ENCODE results near the gene PLCL2. TPM values are rescaled to one million over a fixed set of nuclear protein-coding genes. Genes with fewer than 3 reads are reported as not detected.

PLCL2 gene
- polyA plus RNA-seq, 2 of the 4 experiments (the other 2 are of a cell fraction), result 2.1 to 3.0 TPM

DNA sequence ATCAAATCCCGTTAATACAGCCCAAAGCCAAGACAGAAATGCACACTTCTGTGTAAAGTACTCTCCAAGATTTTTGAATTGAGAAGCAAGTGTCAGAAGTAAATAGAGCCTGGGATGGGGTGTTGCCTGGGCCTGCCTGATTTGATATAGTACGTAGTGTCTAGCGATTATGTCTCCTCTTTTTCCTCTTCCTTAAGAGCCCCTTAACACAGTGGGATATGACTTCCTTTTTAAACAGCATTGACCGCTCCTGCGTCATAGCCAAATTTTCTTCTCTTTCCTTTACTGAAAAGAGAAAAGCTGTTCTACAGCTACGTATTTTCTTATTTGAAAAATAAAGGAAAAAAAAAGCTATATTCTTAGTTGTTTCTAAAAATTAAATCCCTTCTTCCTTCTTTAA lies 97.7 kb downstream of the PLCL2 start:
- 92% methylated on average over 6 of the region's 6 CpGs for WGBS (ENCODE audit: missing lambda C conversion rate)
- ATAC-seq, result no peak
- ChIA-PET CTCF (no interaction called here), POLR2A (no interaction called here)
- no peak overlapping the region for H3K27ac ChIP-seq
- no peak for DNase-seq (ENCODE audit: low read depth in 1 of 2, low spot score in 1 of 2)
- no peak overlapping the region for H3K4me2 ChIP-seq
- H3K9me3 ChIP-seq, result no peaks in the 10 kb centered on the region
- no peak overlapping the region for H3K4me3 ChIP-seq
- no peak for FAIRE-seq
- no peaks in the 10 kb centered on the region for H3K4me1 ChIP-seq
- no peak for TF ChIP-seq CTCF (IDR thresholded peaks at IDR 0.05)
- no peak for TF ChIP-seq RCOR1 (IDR thresholded peaks at IDR 0.05; ENCODE audit: low read depth, low read length)
- TF ChIP-seq ESRRA (IDR thresholded peaks at IDR 0.05; ENCODE audit: borderline replicate concordance, low read length), result no peak
- TF ChIP-seq BHLHE40 (IDR thresholded peaks at IDR 0.05; ENCODE audit: low read depth, low read length), result no peak
- TF ChIP-seq TP53 (CRISPR knock-in tag; IDR thresholded peaks at IDR 0.05), result no peak
- TF ChIP-seq MAZ (IDR thresholded peaks at IDR 0.05; ENCODE audit: borderline replicate concordance, low read depth, low read length), result no peak
- TF ChIP-seq CHD4 (IDR thresholded peaks at IDR 0.05; ENCODE audit: borderline replicate concordance), result no peak
- no peak for TF ChIP-seq USF2 (IDR thresholded peaks at IDR 0.05)
- no peak for TF ChIP-seq HMGXB4 (CRISPR knock-in tag; IDR thresholded peaks at IDR 0.05; ENCODE audit: borderline replicate concordance)
- TF ChIP-seq HOXA7 (CRISPR knock-in tag; IDR thresholded peaks at IDR 0.05), result no peak
- TF ChIP-seq HOXB5 (CRISPR knock-in tag; IDR thresholded peaks at IDR 0.05), result no peak
- TF ChIP-seq SREBF2 (IDR thresholded peaks at IDR 0.05), result no peak
- TF ChIP-seq TFCP2L1 (CRISPR knock-in tag; IDR thresholded peaks at IDR 0.05), result no peak
- TF ChIP-seq HEYL (CRISPR knock-in tag; IDR thresholded peaks at IDR 0.05), result no peak
- TF ChIP-seq EHMT2 (IDR thresholded peaks at IDR 0.05; ENCODE audit: low read depth), result no peak
- TF ChIP-seq NFE2L2 (conservative IDR thresholded peaks at IDR 0.05; ENCODE audit: low read length), result no peak
- TF ChIP-seq ZSCAN20 (CRISPR knock-in tag; IDR thresholded peaks at IDR 0.05), result no peak
- TF ChIP-seq, protein P1, sequence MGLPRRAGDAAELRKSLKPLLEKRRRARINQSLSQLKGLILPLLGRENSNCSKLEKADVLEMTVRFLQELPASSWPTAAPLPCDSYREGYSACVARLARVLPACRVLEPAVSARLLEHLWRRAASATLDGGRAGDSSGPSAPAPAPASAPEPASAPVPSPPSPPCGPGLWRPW (IDR thresholded peaks at IDR 0.05), result no peak
- TF ChIP-seq RAD21 (conservative IDR thresholded peaks at IDR 0.05 in 1 of 2, IDR thresholded peaks at IDR 0.05 in 1 of 2), result no peak

- no peaks in the 10 kb centered on the region for H3K9me3 ChIP-seq
- no peaks in the 10 kb centered on the region for H3K4me1 ChIP-seq
- no peak for FAIRE-seq
- no peak for ATAC-seq
- TF ChIP-seq BHLHE40 (IDR thresholded peaks at IDR 0.05; ENCODE audit: low read depth, low read length) (no peak), HDAC2 (IDR thresholded peaks at IDR 0.05) (no peak), ZFP36 (IDR thresholded peaks at IDR 0.05; ENCODE audit: borderline replicate concordance, partially characterized antibody) (no peak), CEBPB (IDR thresholded peaks at IDR 0.05) (no peak), POLR2A (IDR thresholded peaks at IDR 0.05; ENCODE audit: low read length) (no peak), HEYL (CRISPR knock-in tag; IDR thresholded peaks at IDR 0.05) (no peak), RCOR1 (IDR thresholded peaks at IDR 0.05; ENCODE audit: low read depth, low read length) (no peak)
- TF ChIP-seq, protein P2, sequence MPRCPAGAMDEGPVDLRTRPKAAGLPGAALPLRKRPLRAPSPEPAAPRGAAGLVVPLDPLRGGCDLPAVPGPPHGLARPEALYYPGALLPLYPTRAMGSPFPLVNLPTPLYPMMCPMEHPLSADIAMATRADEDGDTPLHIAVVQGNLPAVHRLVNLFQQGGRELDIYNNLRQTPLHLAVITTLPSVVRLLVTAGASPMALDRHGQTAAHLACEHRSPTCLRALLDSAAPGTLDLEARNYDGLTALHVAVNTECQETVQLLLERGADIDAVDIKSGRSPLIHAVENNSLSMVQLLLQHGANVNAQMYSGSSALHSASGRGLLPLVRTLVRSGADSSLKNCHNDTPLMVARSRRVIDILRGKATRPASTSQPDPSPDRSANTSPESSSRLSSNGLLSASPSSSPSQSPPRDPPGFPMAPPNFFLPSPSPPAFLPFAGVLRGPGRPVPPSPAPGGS (IDR thresholded peaks at IDR 0.05), result no peak
- ChIA-PET POLR2A (no interaction called here), CTCF (no interaction called here)
- no peak overlapping the region for H3K4me3 ChIP-seq
- DNase-seq (ENCODE audit: low read depth in 1 of 2, low spot score in 1 of 2), result no peak
- 91% methylated on average over 2 of the region's 2 CpGs for WGBS (ENCODE audit: missing lambda C conversion rate)
- H3K27ac ChIP-seq, result no peak overlapping the region
- H3K4me2 ChIP-seq, result no peak overlapping the region
Observed at GRCh38 chr3:16985608-16986007, 100.9 kb downstream of the PLCL2 start.
